T-helper 2 cell treated with Interferon-gamma antibody and Interleukin-4, amounts not matched to agents 5 μg/mL and 100 μg/mL, for 36 hours (primary cell): ENCODE data around the gene FHIT.

Source experiments
- DNase-seq: peaks from one replicate; pipeline ENCODE4 v3.0.0; 2021; ENCODE audit warnings: low spot score
- H3K27ac Mint-ChIP-seq: one replicate; pipeline ENCODE4 v1.8.0; 2021; ENCODE audit warnings: mild to moderate bottlenecking, mixed read lengths
- H3K27me3 Mint-ChIP-seq: one replicate; pipeline ENCODE4 v1.8.0; 2021; ENCODE audit warnings: low read depth, mixed read lengths
- H3K36me3 Mint-ChIP-seq: one replicate; pipeline ENCODE4 v1.8.0; 2021; ENCODE audit warnings: low read depth, mixed read lengths
- H3K4me1 Mint-ChIP-seq: one replicate; pipeline ENCODE4 v1.8.0; 2021; ENCODE audit warnings: low read depth, mixed read lengths
- H3K4me3 Mint-ChIP-seq: one replicate; pipeline ENCODE4 v1.8.0; 2022; ENCODE audit warnings: mild to moderate bottlenecking, moderate library complexity, mixed read lengths
- H3K9me3 Mint-ChIP-seq: one replicate; pipeline ENCODE4 v1.8.0; 2021; ENCODE audit warnings: mixed read lengths

FHIT gene

GRCh38 chr3:60629816-60630215 is 621.4 kb downstream of the FHIT start:
- Mint-ChIP-seq H3K27me3 (no peaks in the 10 kb centered on the region), H3K36me3 (no peaks in the 10 kb centered on the region), H3K9me3 (no peaks in the 10 kb centered on the region), H3K4me3 (no peak overlapping the region), H3K27ac (no peak overlapping the region), H3K4me1 (no peaks in the 10 kb centered on the region)
- DNase-seq = no peak

- Mint-ChIP-seq H3K4me3 (no peak overlapping the region), H3K27me3 (peaks cover 3% of the 10 kb centered on the region), H3K4me1 (no peaks in the 10 kb centered on the region), H3K27ac (no peak overlapping the region), H3K9me3 (no peaks in the 10 kb centered on the region), H3K36me3 (no peaks in the 10 kb centered on the region)
- DNase-seq = no peak
Measured at GRCh38 chr3:60622349-60622748, 628.9 kb downstream of the FHIT start.

GRCh38 chr3:60617188-60617587 is 634.1 kb downstream of the FHIT start:
- H3K9me3 Mint-ChIP-seq = no peaks in the 10 kb centered on the region
- no peak overlapping the region for H3K4me3 Mint-ChIP-seq
- H3K4me1 Mint-ChIP-seq = no peaks in the 10 kb centered on the region
- no peaks in the 10 kb centered on the region for H3K27me3 Mint-ChIP-seq
- H3K27ac Mint-ChIP-seq = no peak overlapping the region
- no peak for DNase-seq
- no peaks in the 10 kb centered on the region for H3K36me3 Mint-ChIP-seq

- no peaks in the 10 kb centered on the region for H3K9me3 Mint-ChIP-seq
- H3K4me3 Mint-ChIP-seq = no peak overlapping the region
- H3K27ac Mint-ChIP-seq = no peak overlapping the region
- no peaks in the 10 kb centered on the region for H3K36me3 Mint-ChIP-seq
- no peaks in the 10 kb centered on the region for H3K27me3 Mint-ChIP-seq
- DNase-seq = no peak
- no peaks in the 10 kb centered on the region for H3K4me1 Mint-ChIP-seq
Measured at GRCh38 chr3:60613769-60614303, 637.4 kb downstream of the FHIT start.

- Mint-ChIP-seq H3K27me3 (no peaks in the 10 kb centered on the region), H3K9me3 (no peaks in the 10 kb centered on the region), H3K27ac (no peak overlapping the region), H3K36me3 (no peaks in the 10 kb centered on the region), H3K4me3 (no peak overlapping the region), H3K4me1 (no peaks in the 10 kb centered on the region)
- no peak for DNase-seq
Measured at GRCh38 chr3:60610441-60611112, 640.7 kb downstream of the FHIT start.

- Mint-ChIP-seq H3K4me3 (no peak overlapping the region), H3K27me3 (no peaks in the 10 kb centered on the region), H3K9me3 (no peaks in the 10 kb centered on the region), H3K36me3 (no peaks in the 10 kb centered on the region), H3K27ac (no peak overlapping the region), H3K4me1 (no peaks in the 10 kb centered on the region)
- DNase-seq = no peak
Measured at GRCh38 chr3:60609446-60609845, 641.8 kb downstream of the FHIT start.

GRCh38 chr3:60603860-60604259 is 647.4 kb downstream of the FHIT start:
- Mint-ChIP-seq H3K4me1 (no peaks in the 10 kb centered on the region), H3K27me3 (no peaks in the 10 kb centered on the region), H3K4me3 (no peak overlapping the region), H3K27ac (no peak overlapping the region), H3K36me3 (no peaks in the 10 kb centered on the region), H3K9me3 (no peaks in the 10 kb centered on the region)
- DNase-seq = no peak

GRCh38 chr3:60600848-60601247 is 650.4 kb downstream of the FHIT start:
- no peak overlapping the region for H3K4me3 Mint-ChIP-seq
- H3K4me1 Mint-ChIP-seq = no peaks in the 10 kb centered on the region
- H3K36me3 Mint-ChIP-seq = no peaks in the 10 kb centered on the region
- no peaks in the 10 kb centered on the region for H3K9me3 Mint-ChIP-seq
- DNase-seq = no peak
- peaks cover 7% of the 10 kb centered on the region for H3K27me3 Mint-ChIP-seq
- H3K27ac Mint-ChIP-seq = no peak overlapping the region

- H3K9me3 Mint-ChIP-seq = no peaks in the 10 kb centered on the region
- H3K27ac Mint-ChIP-seq = no peak overlapping the region
- H3K36me3 Mint-ChIP-seq = no peaks in the 10 kb centered on the region
- H3K27me3 Mint-ChIP-seq = peaks cover 7% of the 10 kb centered on the region
- H3K4me3 Mint-ChIP-seq = no peak overlapping the region
- DNase-seq = no peak
- no peaks in the 10 kb centered on the region for H3K4me1 Mint-ChIP-seq
Measured at GRCh38 chr3:60599586-60599985, 651.7 kb downstream of the FHIT start.

- DNase-seq = no peak
- no peaks in the 10 kb centered on the region for H3K4me1 Mint-ChIP-seq
- H3K27me3 Mint-ChIP-seq = peaks cover 7% of the 10 kb centered on the region
- H3K9me3 Mint-ChIP-seq = no peaks in the 10 kb centered on the region
- H3K27ac Mint-ChIP-seq = no peak overlapping the region
- H3K4me3 Mint-ChIP-seq = no peak overlapping the region
- H3K36me3 Mint-ChIP-seq = no peaks in the 10 kb centered on the region
Measured at GRCh38 chr3:60598671-60599070, 652.6 kb downstream of the FHIT start.

- Mint-ChIP-seq H3K9me3 (no peaks in the 10 kb centered on the region), H3K36me3 (no peaks in the 10 kb centered on the region), H3K4me1 (no peaks in the 10 kb centered on the region), H3K27me3 (peaks cover 7% of the 10 kb centered on the region), H3K27ac (no peak overlapping the region), H3K4me3 (no peak overlapping the region)
- DNase-seq = no peak
Measured at GRCh38 chr3:60594025-60594424, 657.2 kb downstream of the FHIT start.

- H3K27ac Mint-ChIP-seq = no peak overlapping the region
- no peaks in the 10 kb centered on the region for H3K9me3 Mint-ChIP-seq
- no peak for DNase-seq
- no peaks in the 10 kb centered on the region for H3K4me1 Mint-ChIP-seq
- H3K4me3 Mint-ChIP-seq = no peak overlapping the region
- H3K36me3 Mint-ChIP-seq = no peaks in the 10 kb centered on the region
- peaks cover 3% of the 10 kb centered on the region for H3K27me3 Mint-ChIP-seq
Measured at GRCh38 chr3:60591267-60591666, 660.0 kb downstream of the FHIT start.

- H3K27me3 Mint-ChIP-seq = peaks cover 3% of the 10 kb centered on the region
- no peaks in the 10 kb centered on the region for H3K4me1 Mint-ChIP-seq
- no peak overlapping the region for H3K4me3 Mint-ChIP-seq
- DNase-seq = no peak
- no peaks in the 10 kb centered on the region for H3K36me3 Mint-ChIP-seq
- no peak overlapping the region for H3K27ac Mint-ChIP-seq
- no peaks in the 10 kb centered on the region for H3K9me3 Mint-ChIP-seq
Measured at GRCh38 chr3:60588806-60589205, 662.4 kb downstream of the FHIT start.

GRCh38 chr3:60585918-60586317 is 665.3 kb downstream of the FHIT start:
- no peaks in the 10 kb centered on the region for H3K9me3 Mint-ChIP-seq
- DNase-seq = no peak
- peaks cover 3% of the 10 kb centered on the region for H3K27me3 Mint-ChIP-seq
- H3K27ac Mint-ChIP-seq = no peak overlapping the region
- H3K36me3 Mint-ChIP-seq = no peaks in the 10 kb centered on the region
- H3K4me3 Mint-ChIP-seq = no peak overlapping the region
- no peaks in the 10 kb centered on the region for H3K4me1 Mint-ChIP-seq

- Mint-ChIP-seq H3K27ac (no peak overlapping the region), H3K36me3 (no peaks in the 10 kb centered on the region), H3K4me3 (no peak overlapping the region), H3K9me3 (no peaks in the 10 kb centered on the region), H3K27me3 (peaks cover 5% of the 10 kb centered on the region), H3K4me1 (no peaks in the 10 kb centered on the region)
- no peak for DNase-seq
Measured at GRCh38 chr3:60584250-60584649, 667.0 kb downstream of the FHIT start.
